A549 (cell line): ENCODE data around the gene ATRX.

ENCODE experiments used
- CTCF ChIP-seq: fragments of >200 bp; sonication (Bioruptor Twin); formaldehyde crosslinking; IDR thresholded peaks from 3 replicates; pipeline ENCODE4 v1.5.1; 2016
- POLR2AphosphoS2 ChIP-seq: conservative IDR thresholded peaks from 2 replicates; pipeline ENCODE4 v1.6.1; 2012; ENCODE audit warnings: low read length, improper control_type of control experiment, inconsistent platforms
- RAD21 ChIP-seq, 2 experiments: fragments of >200 bp in 1 of 2; sonication (Bioruptor Twin) in 1 of 2; formaldehyde crosslinking in 1 of 2; IDR thresholded peaks in 1 of 2; conservative IDR thresholded peaks in 1 of 2; 2 replicates in 1 of 2; 3 replicates in 1 of 2; pipeline ENCODE4 v1.6.1; 2012 to 2018; ENCODE audit warnings: inconsistent platforms in 1 of 2
- SMC3 ChIP-seq: fragments of >200 bp; sonication (Bioruptor Twin); formaldehyde crosslinking; IDR thresholded peaks from 3 replicates; pipeline ENCODE4 v1.6.1; 2018; ENCODE audit warnings: inconsistent platforms

- TF ChIP-seq SMC3 (no peak), POLR2AphosphoS2 (no peak), CTCF (no peak), RAD21 (conservative IDR thresholded peaks at IDR 0.05 in 1 of 2, IDR thresholded peaks at IDR 0.05 in 1 of 2) (no peak)
Observed at GRCh38 chrX:77693594-77693993, 92.4 kb downstream of the ATRX start.
